ENCODE results near the gene NPTN.

GRCh38 chr15:73630921-73631362, 2.2 kb downstream of the NPTN start:
- TF ChIP-seq CTCF (IDR thresholded peaks at IDR 0.05) (no peak), POLR2A (IDR thresholded peaks at IDR 0.05) (no peak)
